Esophagus (tissue), 2 donors: ENCODE results near the gene GNRH2. TPM values are rescaled to one million over a fixed set of nuclear protein-coding genes. Genes with fewer than 3 reads are reported as not detected.
A peak's percentile ranks its signal among the peaks of the same experiment; 100 is the strongest.

Experiments
- H3K27ac ChIP-seq, 2 donors: one replicate each; pipeline ENCODE4 v1.5.1; 2013; ENCODE audit warnings: low read depth in 2 of 2, mild to moderate bottlenecking in 2 of 2, inconsistent platforms in 1 of 2, low read length in 1 of 2, moderate library complexity in 1 of 2
- H3K27me3 ChIP-seq, 2 donors: one replicate each; pipeline ENCODE4 v1.6.1; 2013; ENCODE audit warnings: low read length in 2 of 2, control low read depth in 1 of 2, mild to moderate bottlenecking in 1 of 2; ENCODE audit not compliant: insufficient read depth in 2 of 2, control insufficient read depth in 1 of 2
- H3K36me3 ChIP-seq, 2 donors: one replicate each; pipeline ENCODE4 v1.6.1; 2013; ENCODE audit warnings: low read length in 1 of 2; ENCODE audit not compliant: control insufficient read depth in 2 of 2, insufficient read depth in 2 of 2
- H3K4me1 ChIP-seq, 2 donors: one replicate each; pipeline ENCODE4 v1.6.1; 2013; ENCODE audit warnings: low read length in 1 of 2; ENCODE audit not compliant: control insufficient read depth in 2 of 2, insufficient read depth in 2 of 2
- H3K4me3 ChIP-seq, 2 donors: one replicate each; pipeline ENCODE4 v1.5.1; 2013; ENCODE audit warnings: low read length in 2 of 2, mild to moderate bottlenecking in 2 of 2, low read depth in 1 of 2, moderate library complexity in 1 of 2
- H3K9me3 ChIP-seq, 2 donors: one replicate each; pipeline ENCODE4 v1.6.1; 2013; ENCODE audit warnings: mild to moderate bottlenecking in 2 of 2, low read depth in 1 of 2, low read length in 1 of 2, moderate library complexity in 1 of 2; ENCODE audit not compliant: control insufficient read depth in 2 of 2, insufficient read depth in 1 of 2
- WGBS, 2 donors: extraction: QIAGEN DNeasy Blood & Tissue Kit; methylation state at CpG; one replicate each; pipeline ENCODE4 v1.1.7; 2013; 5-methylcytosine and 5-hydroxymethylcytosine counted together
- polyA plus RNA-seq, 2 donors: library from polyadenylated mRNA; stranded (reverse); fragments of 200-250 nt; gene quantifications; one replicate each; pipeline ENCODE4 v1.2.3, GENCODE V29; 2013
- donor health status: healthy with polysubstance abuse.
- donor health status: Bipolar disorder and iron deficiency.

Gene GNRH2
- polyA plus RNA-seq, 2 donors: 0.24 TPM; not detected in 1

GRCh38 chr20:3038454-3038853, 5.0 kb upstream of the GNRH2 start:
- 85 to 89% methylated on average over 5 of the region's 5 CpGs for whole genome bisulfite sequencing, 2 donors
- Histone ChIP-seq H3K27me3 (no peaks in the 10 kb centered on the region), H3K4me3 (no peak overlapping the region), H3K36me3 (peaks cover 24 to 34% of the 10 kb centered on the region in 2 donors), H3K4me1 (no peaks in the 10 kb centered on the region), H3K27ac (no peak overlapping the region), H3K9me3 (no peaks in the 10 kb centered on the region)

- Histone ChIP-seq H3K36me3 (peaks cover 24 to 34% of the 10 kb centered on the region in 2 donors), H3K4me1 (no peaks in the 10 kb centered on the region), H3K27me3 (no peaks in the 10 kb centered on the region), H3K9me3 (no peaks in the 10 kb centered on the region), H3K4me3 (no peak overlapping the region), H3K27ac (no peak overlapping the region)
- WGBS, 2 donors: 77 to 88% methylated on average over 4 of the region's 4 CpGs
Measured at GRCh38 chr20:3039426-3039825, 4.0 kb upstream of the GNRH2 start.

- Histone ChIP-seq H3K27ac (no peak overlapping the region), H3K4me3 (no peak overlapping the region), H3K27me3 (no peaks in the 10 kb centered on the region), H3K4me1 (peaks cover 0 to 2% of the 10 kb centered on the region in 2 donors), H3K9me3 (no peaks in the 10 kb centered on the region), H3K36me3 (peaks cover 24 to 31% of the 10 kb centered on the region in 2 donors)
- WGBS, 2 donors: 89 to 93% methylated on average over 8 of the region's 8 CpGs
Measured at GRCh38 chr20:3040086-3040485, 3.3 kb upstream of the GNRH2 start.

GRCh38 chr20:3041854-3042409, 1.5 kb upstream of the GNRH2 start:
- peaks cover 0 to 4% of the 10 kb centered on the region in 2 donors for H3K4me1 ChIP-seq

GRCh38 chr20:3042625-3043024, 797 bp upstream of the GNRH2 start:
- Histone ChIP-seq H3K9me3 (no peaks in the 10 kb centered on the region), H3K4me3 (no peak overlapping the region), H3K27ac (peak overlapping the region in 1 of 2 donors; percentile 27), H3K27me3 (no peaks in the 10 kb centered on the region), H3K4me1 (peaks cover 0 to 4% of the 10 kb centered on the region in 2 donors), H3K36me3 (peaks cover 6 to 8% of the 10 kb centered on the region in 2 donors)
- WGBS, 2 donors: 87% methylated on average over 5 of the region's 5 CpGs

More at GRCh38 chr20:3041854-3042409, 1.5 kb upstream of the GNRH2 start:
- no peaks in the 10 kb centered on the region for H3K9me3 ChIP-seq
- no peak overlapping the region for H3K4me3 ChIP-seq
- no peaks in the 10 kb centered on the region for H3K27me3 ChIP-seq
- H3K36me3 ChIP-seq: peaks cover 13 to 14% of the 10 kb centered on the region in 2 donors
- H3K27ac ChIP-seq: peak overlapping the region; percentile 22 to 45
- 45 to 47% methylated on average over 10 of the region's 10 CpGs for WGBS, 2 donors

- 94 to 96% methylated on average over 8 of the region's 8 CpGs for WGBS, 2 donors
- no peaks in the 10 kb centered on the region for H3K9me3 ChIP-seq
- H3K4me3 ChIP-seq: no peak overlapping the region
- H3K27me3 ChIP-seq: no peaks in the 10 kb centered on the region
- H3K27ac ChIP-seq: no peak overlapping the region
- H3K36me3 ChIP-seq: peaks cover 5 to 10% of the 10 kb centered on the region in 2 donors
- peaks cover 0 to 4% of the 10 kb centered on the region in 2 donors for H3K4me1 ChIP-seq
Measured at GRCh38 chr20:3044336-3044965, 1.0 kb downstream of the GNRH2 start.

GRCh38 chr20:3045042-3045815, 1.8 kb downstream of the GNRH2 start:
- Histone ChIP-seq H3K36me3 (peaks cover under 1 to 13% of the 10 kb centered on the region in 2 donors), H3K9me3 (no peaks in the 10 kb centered on the region), H3K4me1 (peaks cover 0 to 4% of the 10 kb centered on the region in 2 donors), H3K27me3 (no peaks in the 10 kb centered on the region), H3K4me3 (peak overlapping the region; percentile 84 to 93), H3K27ac (peak overlapping the region; percentile 86 to 91)
- WGBS, 2 donors: 2% methylated on average over 23 to 24 of the region's 24 CpGs

GRCh38 chr20:3045816-3046676, 2.6 kb downstream of the GNRH2 start, which contains the start of gene MRPS26:
Gene MRPS26, plus strand, starts transcription at chr20:3046052. Its CDS starts 17 bp downstream, at chr20:3046069.
- Histone ChIP-seq H3K9me3 (no peaks in the 10 kb centered on the region), H3K4me1 (peaks cover 0 to 4% of the 10 kb centered on the region in 2 donors), H3K27me3 (no peaks in the 10 kb centered on the region), H3K27ac (peak within 1 kb of the TSS; percentile 86 to 91), H3K4me3 (peak within 1 kb of the TSS; percentile 84 to 93), H3K36me3 (peaks cover 0 to 13% of the 10 kb centered on the region in 2 donors)
- WGBS, 2 donors: 0% methylated on average over 85 to 104 of the region's 104 CpGs
